Pulmonary artery endothelial cell (primary cell): ENCODE measurements around the gene KMT2C. TPM values are rescaled to one million over a fixed set of nuclear protein-coding genes. Genes with fewer than 3 reads are reported as not detected.
"Not testable (repeated sequence)": the region's sequence is repeated elsewhere in the genome, so short reads cannot be mapped to it uniquely, and the experiment has no call there.

ENCODE experiments used
- DNase-seq: peaks from one replicate; pipeline ENCODE4 v3.0.0-alpha.2; 2011; ENCODE audit warnings: low read depth, low spot score
- total RNA-seq: library from RNA; depleted of rRNA; stranded (reverse); fragments of >200 nt; gene quantifications from 2 replicates; pipeline ENCODE4 v1.2.3, GENCODE V29; 2014

The KMT2C gene
- total RNA-seq, 1 donor from 2014 or later, result 22.4 TPM

- no peak for DNase-seq
Measured at GRCh38 chr7:152313217-152313616, 122.6 kb downstream of the KMT2C start.

DNA sequence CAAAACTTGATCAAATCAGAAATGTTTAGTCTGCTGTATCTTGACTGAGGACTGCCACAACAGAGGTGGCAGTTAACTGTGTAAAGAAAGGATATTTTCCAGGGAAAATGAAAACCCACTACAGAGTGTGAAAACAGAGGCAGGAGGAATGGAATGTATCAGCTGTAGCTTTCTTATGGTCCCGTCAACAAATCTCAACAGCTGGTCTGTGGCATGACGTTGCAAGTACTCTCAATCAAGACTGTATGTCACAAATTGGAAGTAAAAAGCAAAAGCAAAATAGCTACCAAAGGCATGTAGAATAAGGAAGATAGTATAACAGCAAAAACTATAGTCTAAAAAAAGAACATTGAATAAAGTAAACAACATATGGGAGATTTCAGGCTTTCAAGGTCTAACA, 123.5 kb downstream of the KMT2C start:
- DNase-seq, result no peak

GRCh38 chr7:152307902-152308301, 127.9 kb downstream of the KMT2C start:
- DNase-seq, result no peak

DNA sequence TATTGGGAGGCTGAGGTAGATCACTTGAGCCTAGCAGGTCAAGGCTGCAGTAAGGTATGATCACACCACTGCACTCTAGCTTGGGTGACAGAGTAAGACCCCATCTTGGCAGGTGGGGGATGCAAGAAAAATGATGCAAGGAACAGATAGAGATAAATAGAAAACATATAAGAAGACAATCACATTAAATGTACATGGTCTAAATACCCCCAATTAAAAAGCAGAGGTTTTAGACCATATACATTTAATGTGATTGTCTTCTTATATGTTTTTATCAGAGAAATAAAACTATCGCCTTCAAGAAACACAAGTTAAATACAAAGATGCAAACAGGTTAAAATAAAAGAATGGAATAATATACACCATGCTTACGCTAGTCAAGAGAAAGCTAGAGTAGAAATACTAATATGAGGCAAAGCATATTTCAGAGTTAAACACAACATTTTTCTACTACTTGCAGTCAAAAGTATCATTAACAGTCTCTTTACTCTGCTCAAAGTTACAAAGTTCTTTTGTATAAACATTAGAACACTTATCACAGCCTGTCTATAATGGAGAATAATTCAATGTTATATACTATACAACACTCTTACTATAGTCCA, 136.2 kb downstream of the KMT2C start:
- DNase-seq, result not testable (repeated sequence)

DNA sequence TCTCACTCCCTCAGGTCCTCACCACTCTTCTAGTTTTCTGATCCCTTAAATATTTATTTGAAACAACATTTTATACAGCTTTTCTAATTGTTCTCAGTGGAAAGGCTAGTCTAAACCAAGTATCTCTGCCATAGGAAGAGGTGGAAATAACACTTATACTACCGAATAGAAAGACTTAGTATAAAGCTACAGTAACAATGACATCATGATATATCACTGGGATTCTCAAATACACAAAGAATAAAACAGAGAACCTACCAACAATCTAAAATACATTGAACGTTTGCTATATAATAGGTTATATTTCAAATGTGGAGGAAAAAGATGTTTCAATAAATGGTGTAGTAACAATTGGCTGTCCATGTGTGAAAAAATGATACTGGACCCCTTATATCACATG, 142.9 kb downstream of the KMT2C start:
- no peak for DNase-seq

DNA sequence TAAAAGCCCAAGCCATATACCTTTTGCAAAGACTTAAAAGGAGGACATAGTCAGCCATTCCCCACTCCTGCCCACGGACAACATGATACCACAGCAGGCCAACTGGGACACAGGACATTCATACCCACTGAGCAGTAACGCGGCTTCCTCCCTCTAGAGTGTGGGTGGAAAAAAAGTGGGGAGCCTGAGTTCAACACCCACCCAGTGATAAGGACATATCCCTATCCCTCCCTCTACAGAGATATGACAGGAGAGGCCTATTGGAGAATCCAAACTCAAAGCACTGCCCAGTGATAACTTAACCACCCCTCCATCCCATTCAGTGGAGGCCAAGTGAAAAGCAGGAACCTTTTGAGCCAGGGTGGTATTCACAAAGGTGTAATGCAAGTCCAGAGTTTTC, 148.8 kb downstream of the KMT2C start:
- not testable (repeated sequence) for DNase-seq

DNA sequence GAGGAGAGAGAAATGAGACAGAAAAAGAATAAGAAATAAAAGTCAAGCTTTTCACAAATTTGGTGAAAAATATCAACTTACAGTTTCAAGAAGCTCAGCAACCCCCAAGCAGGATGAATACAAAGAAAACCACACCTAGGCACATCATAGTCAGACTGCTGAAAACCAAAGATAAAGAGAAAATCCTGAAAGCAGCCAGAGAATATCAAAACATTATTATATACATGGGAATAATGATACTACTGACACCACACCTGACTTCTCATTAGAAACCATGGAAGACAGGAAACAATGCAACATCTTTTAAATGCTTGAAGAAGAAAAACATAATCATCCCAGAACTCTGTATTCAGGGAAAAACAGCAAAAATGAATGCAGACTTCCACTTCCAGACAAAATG, 149.6 kb downstream of the KMT2C start:
- DNase-seq, result not testable (repeated sequence)

- DNase-seq, result not testable (repeated sequence)
Measured at GRCh38 chr7:152284998-152285397, 150.8 kb downstream of the KMT2C start.

DNA sequence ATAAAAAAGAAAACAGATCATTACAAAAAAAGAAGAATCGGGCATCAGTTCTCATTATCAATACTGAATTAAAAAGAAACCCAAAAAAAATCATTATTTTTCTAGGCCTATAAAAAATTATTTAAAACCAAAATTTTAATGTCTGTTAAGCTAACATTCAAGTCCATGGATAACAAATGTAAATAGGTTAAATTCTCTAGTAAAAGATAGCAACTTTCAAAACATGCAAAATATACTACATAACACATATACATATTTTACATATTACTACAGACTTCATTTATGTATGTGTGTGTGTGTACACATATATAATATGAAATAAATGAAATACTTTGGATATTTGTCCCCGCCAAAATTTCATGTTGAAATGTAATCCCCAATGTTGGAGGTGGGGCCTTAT, 158.1 kb downstream of the KMT2C start:
- not testable (repeated sequence) for DNase-seq

GRCh38 chr7:152270427-152270826, 165.4 kb downstream of the KMT2C start:
- not testable (repeated sequence) for DNase-seq

DNA sequence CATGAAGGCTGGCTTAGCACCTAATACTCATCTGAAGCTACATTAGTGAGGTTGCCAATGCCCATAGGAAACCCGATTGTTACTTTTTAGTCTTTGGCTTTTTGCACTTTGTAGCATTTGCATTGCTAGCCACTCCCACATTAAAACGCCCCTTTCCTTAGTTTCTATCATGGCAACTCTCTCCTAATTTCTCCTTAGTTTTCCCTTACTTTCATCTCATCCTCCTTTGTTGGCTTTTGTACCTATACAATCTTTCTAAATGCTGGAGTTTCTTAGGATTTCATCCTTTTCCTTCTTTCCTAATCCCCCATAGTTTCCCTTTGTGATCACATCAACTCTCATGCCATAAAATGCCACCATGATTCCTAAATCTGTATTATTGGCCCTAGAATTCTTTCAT, 168.9 kb downstream of the KMT2C start:
- not testable (repeated sequence) for DNase-seq

DNA sequence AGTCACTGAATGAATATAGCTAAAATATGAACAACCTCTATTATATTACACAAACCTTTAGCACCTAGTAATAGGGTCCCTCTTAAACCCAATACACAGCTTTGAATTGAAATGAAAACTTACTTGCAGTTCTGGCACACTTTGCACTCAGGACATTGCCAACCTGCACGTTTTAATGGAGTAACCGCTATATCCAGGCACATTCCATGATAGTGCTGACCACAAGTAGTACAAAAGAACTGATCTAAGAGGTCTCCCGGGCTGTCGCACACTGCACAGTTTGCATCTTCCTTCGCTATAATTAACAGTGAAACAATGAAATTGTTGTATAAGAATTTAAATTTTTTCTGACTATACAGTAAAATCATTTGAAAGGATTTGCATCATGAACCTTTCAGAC, 170.9 kb downstream of the KMT2C start:
- DNase-seq, result not testable (repeated sequence)

GRCh38 chr7:152262146-152262545, 173.7 kb downstream of the KMT2C start:
- DNase-seq, result not testable (repeated sequence)

DNA sequence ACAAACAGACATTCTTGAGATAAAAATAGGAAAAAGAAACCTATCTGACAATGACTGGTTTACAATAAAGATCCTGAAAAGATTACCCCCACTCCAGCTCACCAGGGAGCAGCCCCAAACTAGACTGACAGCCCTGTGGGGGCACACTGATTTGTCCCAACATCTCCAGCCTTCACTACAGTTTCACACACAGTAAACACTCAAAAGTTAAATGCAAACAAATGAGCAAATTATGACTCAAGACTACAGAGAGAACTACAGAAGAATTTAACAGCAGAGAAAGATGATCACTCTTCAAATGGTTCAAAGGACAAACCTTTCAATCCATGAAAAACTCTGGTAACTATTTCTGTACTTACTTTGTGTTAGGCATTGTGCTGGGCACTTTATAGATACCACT, 176.2 kb downstream of the KMT2C start:
- not testable (repeated sequence) for DNase-seq

DNA sequence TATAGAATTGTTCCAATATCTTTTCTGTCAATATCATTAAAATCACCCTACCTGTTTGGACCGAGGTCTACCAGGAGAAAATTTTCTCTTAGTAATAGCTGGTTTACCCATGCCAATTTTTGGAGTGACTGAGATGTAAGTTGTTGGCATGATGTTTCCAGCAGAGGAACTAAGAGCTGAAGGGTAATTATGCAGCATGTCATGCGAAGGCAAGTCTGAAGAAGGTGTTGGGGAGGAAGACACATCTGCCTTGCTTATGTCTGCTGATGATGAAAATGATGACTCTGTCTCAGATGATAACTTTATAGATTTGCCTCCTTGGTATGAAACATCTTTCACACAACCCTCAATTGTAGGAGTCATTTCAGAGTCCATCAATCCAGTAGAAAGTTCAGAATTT, 188.0 kb downstream of the KMT2C start:
- not testable (repeated sequence) for DNase-seq

DNA sequence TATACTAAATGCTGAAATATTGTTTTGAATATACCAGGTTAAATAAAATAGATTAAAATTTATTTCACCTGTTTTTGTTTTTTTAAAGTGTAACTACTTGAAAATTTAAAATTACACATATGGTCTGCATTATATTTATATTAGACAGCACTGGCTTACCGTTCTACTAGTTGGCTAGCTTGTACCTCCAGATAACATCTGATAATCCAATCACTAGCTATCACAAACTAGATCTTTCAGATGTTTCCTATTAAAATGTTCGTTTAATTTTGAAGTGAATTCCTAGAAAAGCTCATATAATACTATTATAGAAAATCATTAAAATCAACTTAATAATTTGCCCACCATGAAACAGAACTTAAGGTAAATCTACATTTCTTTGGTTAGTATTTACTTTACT, 190.4 kb downstream of the KMT2C start:
- DNase-seq, result not testable (repeated sequence)

- DNase-seq, result not testable (repeated sequence)
Measured at GRCh38 chr7:152243464-152243863, 192.3 kb downstream of the KMT2C start.

- DNase-seq, result not testable (repeated sequence)
Measured at GRCh38 chr7:152241301-152241700, 194.5 kb downstream of the KMT2C start.

- DNase-seq, result not testable (repeated sequence)
Measured at GRCh38 chr7:152236306-152236705, 199.5 kb downstream of the KMT2C start.

DNA sequence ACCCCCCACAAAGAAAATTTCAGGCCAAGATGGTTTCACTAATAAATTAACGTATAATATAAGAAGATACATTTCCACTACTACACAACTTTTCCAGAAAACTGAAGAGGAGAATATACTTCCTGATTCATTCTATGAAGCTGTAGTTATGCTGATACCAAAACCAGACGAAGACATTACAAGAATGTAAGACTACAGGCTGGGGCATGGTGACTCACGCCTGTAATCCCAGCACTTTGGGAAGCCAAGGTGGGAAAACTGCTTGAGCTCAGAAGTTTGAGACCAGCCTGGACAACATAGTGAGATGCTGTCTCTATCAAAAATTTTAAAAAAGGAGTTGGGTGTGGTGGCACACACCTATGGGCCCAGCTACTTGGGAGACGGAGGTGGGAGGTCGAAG, 201.4 kb downstream of the KMT2C start:
- DNase-seq, result not testable (repeated sequence)

DNA sequence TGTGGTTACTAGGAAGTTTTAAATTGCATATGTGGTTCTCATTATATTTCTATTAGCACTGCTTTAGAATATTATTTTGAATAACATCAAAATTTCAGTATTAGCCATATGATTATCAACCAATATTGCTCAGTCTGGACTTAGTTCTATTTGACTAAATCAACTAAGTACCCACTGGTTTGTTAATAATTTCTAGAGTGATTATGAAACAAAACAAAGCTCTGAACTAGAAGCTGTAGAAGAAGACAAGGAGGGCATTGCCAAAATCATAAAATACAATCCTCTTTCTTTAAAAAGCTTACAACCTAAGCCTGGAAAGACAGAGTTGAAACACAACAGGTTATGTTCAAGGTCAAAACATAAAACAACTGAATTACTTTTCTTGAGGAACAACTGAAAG, 204.7 kb downstream of the KMT2C start:
- DNase-seq, result no peak

GRCh38 chr7:152219556-152219955, 216.2 kb downstream of the KMT2C start:
- DNase-seq, result not testable (repeated sequence)

- not testable (repeated sequence) for DNase-seq
Measured at GRCh38 chr7:152208766-152209165, 227.0 kb downstream of the KMT2C start.

DNA sequence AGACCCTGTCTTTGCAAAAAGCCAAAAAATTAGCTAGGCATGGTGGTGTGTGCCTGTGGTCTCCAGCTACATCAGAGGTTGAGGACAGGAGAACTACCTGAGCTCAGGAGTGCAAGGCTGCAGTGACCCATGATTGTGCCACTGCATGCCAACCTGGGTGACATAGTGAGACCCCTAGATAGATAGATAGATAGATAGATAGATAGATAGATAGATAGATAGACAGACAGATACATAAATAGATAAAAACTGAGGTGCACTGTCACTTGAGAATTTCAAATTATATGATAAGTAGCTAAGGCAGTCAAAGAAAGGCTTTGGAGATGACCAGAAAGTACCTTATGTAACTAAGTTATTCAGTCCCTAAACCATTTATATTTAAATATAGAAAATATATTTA, 231.4 kb downstream of the KMT2C start:
- DNase-seq, result not testable (repeated sequence)
